ENCODE measurements around the gene SEMA4C. TPM values are rescaled to one million over a fixed set of nuclear protein-coding genes. Genes with fewer than 3 reads are reported as not detected.
"Not testable (repeated sequence)": the region's sequence is repeated elsewhere in the genome, so short reads cannot be mapped to it uniquely, and the experiment has no call there.

SEMA4C gene
- polyA plus RNA-seq, 4 donors = 0.45 to 26.8 (median 11.2) TPM

- 70 to 91% (median 82%) methylated on average over 16 of the region's 16 CpGs for WGBS, 3 donors
- Histone ChIP-seq H3K27me3 (ENCODE audit: control insufficient read depth in 3 of 3, insufficient read depth in 3 of 3, low read length in 3 of 3) (no peaks in the 10 kb centered on the region), H3K36me3 (ENCODE audit: control insufficient read depth in 3 of 3, insufficient read depth in 2 of 3, low read depth in 1 of 3, low read length in 3 of 3) (no peaks in the 10 kb centered on the region), H3K9me3 (ENCODE audit: control insufficient read depth in 2 of 2, insufficient read depth in 1 of 2, low read depth in 1 of 2, low read length in 1 of 2) (no peaks in the 10 kb centered on the region), H3K27ac (ENCODE audit: low read depth in 1 of 3, low read length in 2 of 3) (no peak overlapping the region), H3K4me1 (ENCODE audit: control insufficient read depth in 3 of 3, insufficient read depth in 2 of 3, low read depth in 1 of 3, low read length in 2 of 3) (peaks cover 0 to 24% (median 0%) of the 10 kb centered on the region in 3 donors), H3K4me3 (ENCODE audit: low read depth in 1 of 3, low read length in 3 of 3) (no peak overlapping the region)
- FAIRE-seq = no peak
- DNase-seq = no peak
These were observed 23.6 kb upstream of the SEMA4C start for GRCh38 chr2:96893289-96894150.

- Histone ChIP-seq H3K9me3 (ENCODE audit: control insufficient read depth in 2 of 2, insufficient read depth in 1 of 2, low read depth in 1 of 2, low read length in 1 of 2) (no peaks in the 10 kb centered on the region), H3K4me1 (ENCODE audit: control insufficient read depth in 3 of 3, insufficient read depth in 2 of 3, low read depth in 1 of 3, low read length in 2 of 3) (peaks cover 0 to 37% (median 0%) of the 10 kb centered on the region in 3 donors), H3K27ac (ENCODE audit: low read depth in 1 of 3, low read length in 2 of 3) (peak overlapping the region in 1 of 3 donors; percentile 33), H3K27me3 (ENCODE audit: control insufficient read depth in 3 of 3, insufficient read depth in 3 of 3, low read length in 3 of 3) (no peaks in the 10 kb centered on the region), H3K36me3 (ENCODE audit: control insufficient read depth in 3 of 3, insufficient read depth in 2 of 3, low read depth in 1 of 3, low read length in 3 of 3) (no peaks in the 10 kb centered on the region), H3K4me3 (ENCODE audit: low read depth in 1 of 3, low read length in 3 of 3) (no peak overlapping the region)
- 67 to 77% (median 76%) methylated on average over 11 of the region's 11 CpGs for WGBS, 3 donors
- DNase-seq (peak in 1 of 2 donors; percentile 17), FAIRE-seq (no peak)
These were observed 21.9 kb upstream of the SEMA4C start for GRCh38 chr2:96891591-96892333.

- H3K27me3 ChIP-seq (ENCODE audit: control insufficient read depth in 3 of 3, insufficient read depth in 3 of 3, low read length in 3 of 3) = no peaks in the 10 kb centered on the region
- FAIRE-seq (no peak), DNase-seq (no peak)
- H3K9me3 ChIP-seq (ENCODE audit: control insufficient read depth in 2 of 2, insufficient read depth in 1 of 2, low read depth in 1 of 2, low read length in 1 of 2) = no peaks in the 10 kb centered on the region
- H3K27ac ChIP-seq (ENCODE audit: low read depth in 1 of 3, low read length in 2 of 3) = peak overlapping the region in 1 of 3 donors; percentile 22
- WGBS, 3 donors = 66 to 85% (median 71%) methylated on average over 6 of the region's 6 CpGs
- peaks cover 0 to 29% (median 0%) of the 10 kb centered on the region in 3 donors for H3K4me1 ChIP-seq (ENCODE audit: control insufficient read depth in 3 of 3, insufficient read depth in 2 of 3, low read depth in 1 of 3, low read length in 2 of 3)
- H3K4me3 ChIP-seq (ENCODE audit: low read depth in 1 of 3, low read length in 3 of 3) = no peak overlapping the region
- no peaks in the 10 kb centered on the region for H3K36me3 ChIP-seq (ENCODE audit: control insufficient read depth in 3 of 3, insufficient read depth in 2 of 3, low read depth in 1 of 3, low read length in 3 of 3)
These were observed 21.0 kb upstream of the SEMA4C start for GRCh38 chr2:96890726-96891385.

- Histone ChIP-seq H3K27ac (ENCODE audit: low read depth in 1 of 3, low read length in 2 of 3) (no peak overlapping the region), H3K9me3 (ENCODE audit: control insufficient read depth in 2 of 2, insufficient read depth in 1 of 2, low read depth in 1 of 2, low read length in 1 of 2) (no peaks in the 10 kb centered on the region), H3K4me3 (ENCODE audit: low read depth in 1 of 3, low read length in 3 of 3) (no peak overlapping the region), H3K36me3 (ENCODE audit: control insufficient read depth in 3 of 3, insufficient read depth in 2 of 3, low read depth in 1 of 3, low read length in 3 of 3) (no peaks in the 10 kb centered on the region), H3K27me3 (ENCODE audit: control insufficient read depth in 3 of 3, insufficient read depth in 3 of 3, low read length in 3 of 3) (no peaks in the 10 kb centered on the region), H3K4me1 (ENCODE audit: control insufficient read depth in 3 of 3, insufficient read depth in 2 of 3, low read depth in 1 of 3, low read length in 2 of 3) (peaks cover 0 to 23% (median 0%) of the 10 kb centered on the region in 3 donors)
- FAIRE-seq (no peak), DNase-seq (no peak)
- 83 to 85% (median 85%) methylated on average over 7 of the region's 7 CpGs for WGBS, 3 donors
These were observed 20.4 kb upstream of the SEMA4C start for GRCh38 chr2:96890252-96890651.

- not testable (repeated sequence) for H3K27me3 ChIP-seq (ENCODE audit: control insufficient read depth in 3 of 3, insufficient read depth in 3 of 3, low read length in 3 of 3); H3K9me3 ChIP-seq (ENCODE audit: control insufficient read depth in 2 of 2, insufficient read depth in 1 of 2, low read depth in 1 of 2, low read length in 1 of 2); H3K4me3 ChIP-seq (ENCODE audit: low read depth in 1 of 3, low read length in 3 of 3); H3K36me3 ChIP-seq (ENCODE audit: control insufficient read depth in 3 of 3, insufficient read depth in 2 of 3, low read depth in 1 of 3, low read length in 3 of 3); DNase-seq; H3K27ac ChIP-seq (ENCODE audit: low read depth in 1 of 3, low read length in 2 of 3); FAIRE-seq
- 93 to 96% (median 94%) methylated on average over 5 of the region's 5 CpGs for WGBS, 3 donors
- H3K4me1 ChIP-seq (ENCODE audit: control insufficient read depth in 3 of 3, insufficient read depth in 2 of 3, low read depth in 1 of 3, low read length in 2 of 3) = peaks cover 0 to 22% (median 0%) of the 10 kb centered on the region in 3 donors
These were observed 19.6 kb upstream of the SEMA4C start for GRCh38 chr2:96889502-96889901.

GRCh38 chr2:96888072-96889011 is 18.5 kb upstream of the SEMA4C start:
- H3K36me3 ChIP-seq (ENCODE audit: control insufficient read depth in 3 of 3, insufficient read depth in 2 of 3, low read depth in 1 of 3, low read length in 3 of 3) = no peaks in the 10 kb centered on the region
- no peaks in the 10 kb centered on the region for H3K27me3 ChIP-seq (ENCODE audit: control insufficient read depth in 3 of 3, insufficient read depth in 3 of 3, low read length in 3 of 3)
- H3K4me1 ChIP-seq (ENCODE audit: control insufficient read depth in 3 of 3, insufficient read depth in 2 of 3, low read depth in 1 of 3, low read length in 2 of 3) = peaks cover 0 to 22% (median 0%) of the 10 kb centered on the region in 3 donors
- no peak overlapping the region for H3K4me3 ChIP-seq (ENCODE audit: low read depth in 1 of 3, low read length in 3 of 3)
- no peaks in the 10 kb centered on the region for H3K9me3 ChIP-seq (ENCODE audit: control insufficient read depth in 2 of 2, insufficient read depth in 1 of 2, low read depth in 1 of 2, low read length in 1 of 2)
- FAIRE-seq = no peak
- peak overlapping the region in 2 of 3 donors; percentile 6 to 25 for H3K27ac ChIP-seq (ENCODE audit: low read depth in 1 of 3, low read length in 2 of 3)
- 17 to 40% (median 34%) methylated on average over 12 of the region's 12 CpGs for WGBS, 3 donors
- DNase-seq = peak; percentile 46 to 56

GRCh38 chr2:96887493-96888012 is 17.7 kb upstream of the SEMA4C start:
- no peaks in the 10 kb centered on the region for H3K27me3 ChIP-seq (ENCODE audit: control insufficient read depth in 3 of 3, insufficient read depth in 3 of 3, low read length in 3 of 3)
- H3K27ac ChIP-seq (ENCODE audit: low read depth in 1 of 3, low read length in 2 of 3) = peak overlapping the region in 2 of 3 donors; percentile 6 to 25
- DNase-seq = no peak
- no peaks in the 10 kb centered on the region for H3K36me3 ChIP-seq (ENCODE audit: control insufficient read depth in 3 of 3, insufficient read depth in 2 of 3, low read depth in 1 of 3, low read length in 3 of 3)
- H3K9me3 ChIP-seq (ENCODE audit: control insufficient read depth in 2 of 2, insufficient read depth in 1 of 2, low read depth in 1 of 2, low read length in 1 of 2) = no peaks in the 10 kb centered on the region
- FAIRE-seq = no peak
- 62 to 70% (median 69%) methylated on average over 18 of the region's 18 CpGs for WGBS, 3 donors
- peaks cover 0 to 22% (median 0%) of the 10 kb centered on the region in 3 donors for H3K4me1 ChIP-seq (ENCODE audit: control insufficient read depth in 3 of 3, insufficient read depth in 2 of 3, low read depth in 1 of 3, low read length in 2 of 3)
- no peak overlapping the region for H3K4me3 ChIP-seq (ENCODE audit: low read depth in 1 of 3, low read length in 3 of 3)

All from small intestine (tissue), 7 donors.